ENCODE results near the gene OR5AU1. TPM values are rescaled to one million over a fixed set of nuclear protein-coding genes. Genes with fewer than 3 reads are reported as not detected.

The OR5AU1 gene
- polyA plus RNA-seq, 1 donor (not counting 4 experiments of a cell fraction or from before 2014, with no cell fraction given), result not detected

DNA sequence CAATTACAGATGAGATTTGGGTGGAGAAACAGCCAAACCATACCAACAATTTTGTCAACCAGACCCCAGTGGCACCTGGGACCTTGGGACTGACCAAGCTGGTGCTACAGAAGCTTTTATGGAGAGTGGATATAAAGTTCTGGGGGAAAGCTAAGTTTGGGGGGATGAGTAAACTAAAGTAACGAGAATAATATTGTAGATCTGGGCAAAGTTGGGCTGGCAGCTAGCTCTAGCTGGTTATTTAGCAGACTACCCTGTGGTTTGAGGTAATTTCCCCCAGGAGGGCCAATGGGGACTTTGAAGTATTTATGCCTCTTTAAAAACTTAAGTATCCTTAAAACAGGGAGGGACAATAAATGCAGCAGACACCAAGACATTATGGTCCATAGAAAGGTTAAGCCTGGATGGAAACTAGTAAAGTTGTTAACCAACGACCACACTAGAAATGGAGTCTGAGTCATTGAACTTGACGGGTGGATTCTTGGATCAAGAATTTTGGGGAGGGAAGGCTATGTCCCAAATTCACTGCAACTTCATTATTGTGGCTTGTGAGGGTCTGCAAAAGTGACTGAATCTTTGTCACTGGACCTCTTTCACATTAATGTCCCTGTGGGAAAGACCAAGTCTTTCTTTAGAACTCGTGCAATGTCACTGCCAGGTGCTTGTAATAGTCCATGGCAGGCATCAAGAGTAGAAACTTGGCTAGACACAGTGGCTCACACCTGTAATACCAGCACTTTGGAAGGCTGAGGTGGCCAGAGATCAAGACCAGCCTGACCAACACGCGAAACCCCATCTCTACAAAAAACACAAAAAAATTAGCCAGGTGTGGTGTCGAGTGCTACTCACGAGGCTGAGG is 48.5 kb upstream of the OR5AU1 start:
- no peak overlapping the region for H3K9ac ChIP-seq (ENCODE audit: control insufficient read depth, extremely low read depth, insufficient read depth, low read length)
- no peaks in the 10 kb centered on the region for H3K27me3 ChIP-seq (ENCODE audit: control insufficient read depth, extremely low read depth, insufficient read depth, low read length)
- H3K4me2 ChIP-seq (ENCODE audit: control insufficient read depth, extremely low read depth, insufficient read depth, low read depth, low read length), result no peak overlapping the region
- peaks cover 3% of the 10 kb centered on the region for H4K20me1 ChIP-seq (ENCODE audit: control insufficient read depth, extremely low read depth, insufficient read depth, low read length)
- H2AFZ ChIP-seq (ENCODE audit: control insufficient read depth, low read length), result no peak overlapping the region
- no peaks in the 10 kb centered on the region for H3K9me1 ChIP-seq (ENCODE audit: control insufficient read depth, extremely low read depth, insufficient read depth, low read length)
- no peaks in the 10 kb centered on the region for H3K4me1 ChIP-seq (ENCODE audit: control insufficient read depth, extremely low read depth, insufficient read depth, low read length)
- H3K4me3 ChIP-seq (ENCODE audit: control insufficient read depth in 2 of 3, extremely low read depth in 1 of 3, insufficient read depth in 2 of 3, low read depth in 1 of 3, low read length in 3 of 3), result no peak overlapping the region
- no peaks in the 10 kb centered on the region for H3K79me2 ChIP-seq (ENCODE audit: control insufficient read depth, insufficient read depth, low read length)
- peaks cover 8 to 40% of the 10 kb centered on the region in 2 experiments for H3K36me3 ChIP-seq (ENCODE audit: control insufficient read depth in 2 of 2, extremely low read depth in 1 of 2, insufficient read depth in 2 of 2, low read length in 2 of 2)
- dilution Hi-C loops (cut with MboI; ENCODE audit: extremely low pct_ligation_motif_present, low sequenced_read_pairs), result no loop called here
- DNase-seq (ENCODE audit: low read depth, low spot score) (no peak), FAIRE-seq (no peak)
- H3K9me3 ChIP-seq (ENCODE audit: control insufficient read depth, low read depth, low read length), result no peaks in the 10 kb centered on the region
- no peak overlapping the region for H3K27ac ChIP-seq (ENCODE audit: control insufficient read depth, insufficient read depth, low read length)
- TF ChIP-seq EZH2 (IDR thresholded peaks at IDR 0.05; ENCODE audit: low read length) (no peak), CTCF (optimal IDR thresholded peaks at IDR 0.05 in 1 of 3, IDR thresholded peaks at IDR 0.05 in 1 of 3, conservative IDR thresholded peaks at IDR 0.05 in 1 of 3; ENCODE audit: extremely low read depth in 1 of 3, insufficient read depth in 2 of 3, low read length in 3 of 3) (no peak)

DNA sequence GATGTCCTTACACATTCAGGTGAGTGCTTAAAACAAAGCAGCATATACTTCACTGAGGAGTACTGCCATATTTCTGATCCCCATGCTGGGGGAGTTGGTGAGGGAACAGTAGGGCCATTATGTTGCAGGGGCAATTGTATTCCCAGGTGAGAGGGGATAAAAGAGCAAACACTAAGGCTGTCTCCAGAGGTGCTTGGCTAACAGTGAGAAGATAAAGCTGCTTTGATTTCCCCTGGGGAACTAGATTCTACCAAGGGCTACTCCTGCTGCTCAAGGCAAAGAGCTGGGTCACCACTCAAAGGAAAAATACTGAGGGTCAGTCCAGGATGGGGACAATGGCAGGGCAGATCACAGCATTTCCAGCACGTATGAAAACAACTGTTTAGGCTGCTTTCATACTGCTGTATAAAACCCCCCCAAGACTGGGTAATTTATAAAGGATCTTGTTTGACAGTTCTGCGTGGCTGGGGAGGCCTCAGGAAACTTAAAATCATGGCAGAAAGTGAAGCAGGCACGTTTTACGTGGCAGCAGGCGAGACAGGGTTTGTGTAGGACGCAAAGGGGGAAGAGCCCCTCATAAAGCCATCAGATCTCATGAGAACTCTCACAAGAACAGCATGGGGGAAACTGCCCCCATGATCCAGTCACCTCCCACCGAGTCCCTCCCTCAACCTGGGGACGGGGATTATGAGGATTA is 47.8 kb upstream of the OR5AU1 start:
- peaks cover 3% of the 10 kb centered on the region for H4K20me1 ChIP-seq (ENCODE audit: control insufficient read depth, extremely low read depth, insufficient read depth, low read length)
- no peaks in the 10 kb centered on the region for H3K9me1 ChIP-seq (ENCODE audit: control insufficient read depth, extremely low read depth, insufficient read depth, low read length)
- H3K27me3 ChIP-seq (ENCODE audit: control insufficient read depth, extremely low read depth, insufficient read depth, low read length), result no peaks in the 10 kb centered on the region
- H3K9ac ChIP-seq (ENCODE audit: control insufficient read depth, extremely low read depth, insufficient read depth, low read length), result no peak overlapping the region
- dilution Hi-C loops (cut with MboI; ENCODE audit: extremely low pct_ligation_motif_present, low sequenced_read_pairs), result no loop called here
- H3K4me1 ChIP-seq (ENCODE audit: control insufficient read depth, extremely low read depth, insufficient read depth, low read length), result no peaks in the 10 kb centered on the region
- H3K36me3 ChIP-seq (ENCODE audit: control insufficient read depth in 2 of 2, extremely low read depth in 1 of 2, insufficient read depth in 2 of 2, low read length in 2 of 2), result peaks cover 8 to 33% of the 10 kb centered on the region in 2 experiments
- H3K9me3 ChIP-seq (ENCODE audit: control insufficient read depth, low read depth, low read length), result no peaks in the 10 kb centered on the region
- FAIRE-seq, result no peak
- no peak overlapping the region for H2AFZ ChIP-seq (ENCODE audit: control insufficient read depth, low read length)
- H3K4me3 ChIP-seq (ENCODE audit: control insufficient read depth in 2 of 3, extremely low read depth in 1 of 3, insufficient read depth in 2 of 3, low read depth in 1 of 3, low read length in 3 of 3), result no peak overlapping the region
- TF ChIP-seq EZH2 (IDR thresholded peaks at IDR 0.05; ENCODE audit: low read length) (no peak), CTCF (optimal IDR thresholded peaks at IDR 0.05 in 1 of 3, IDR thresholded peaks at IDR 0.05 in 1 of 3, conservative IDR thresholded peaks at IDR 0.05 in 1 of 3; ENCODE audit: extremely low read depth in 1 of 3, insufficient read depth in 2 of 3, low read length in 3 of 3) (no peak)
- DNase-seq (ENCODE audit: low read depth, low spot score), result no peak
- no peak overlapping the region for H3K4me2 ChIP-seq (ENCODE audit: control insufficient read depth, extremely low read depth, insufficient read depth, low read depth, low read length)
- no peak overlapping the region for H3K27ac ChIP-seq (ENCODE audit: control insufficient read depth, insufficient read depth, low read length)
- no peaks in the 10 kb centered on the region for H3K79me2 ChIP-seq (ENCODE audit: control insufficient read depth, insufficient read depth, low read length)

All from keratinocyte (primary cell).